GM23248 (cell line): Measurements from ENCODE around the gene RHO.

Experiments
- EZH2 ChIP-seq: fragments of 200-600 bp; sonication (generic); IDR thresholded peaks from 2 replicates; pipeline ENCODE4 v1.6.1; 2018; ENCODE audit warnings: antibody characterized with exemption, mild to moderate bottlenecking; ENCODE audit not compliant: insufficient read depth, poor library complexity, severe bottlenecking
- EZH2phosphoT487 ChIP-seq: fragments of 200-600 bp; sonication (generic); IDR thresholded peaks from 2 replicates; pipeline ENCODE4 v1.6.1; 2018; ENCODE audit warnings: antibody characterized with exemption, moderate library complexity, mild to moderate bottlenecking, low read depth; ENCODE audit not compliant: insufficient read depth

DNA sequence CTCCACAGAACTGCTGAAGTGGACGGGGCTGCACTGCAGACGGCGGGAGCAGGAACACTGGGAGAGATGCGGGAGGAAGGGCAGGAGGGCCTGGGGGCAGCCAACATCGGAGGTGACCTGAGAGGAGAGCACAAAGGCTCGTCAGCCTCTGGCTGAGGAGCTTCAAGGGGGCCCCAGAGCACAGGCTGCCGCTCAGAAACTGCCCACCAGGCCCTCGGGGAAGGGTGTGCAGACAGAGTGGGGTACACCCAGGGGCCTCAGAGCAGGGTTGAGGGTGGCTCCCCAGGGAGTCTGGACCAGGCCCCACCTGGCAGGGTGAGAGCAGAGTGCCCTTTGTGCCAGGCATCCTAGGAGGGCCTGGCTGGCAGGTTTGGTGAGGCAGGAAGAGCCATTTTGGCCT lies 14.7 kb upstream of the RHO start:
- no peak for TF ChIP-seq EZH2
- TF ChIP-seq EZH2phosphoT487, result no peak
